ENCODE results near the gene SCFD2.

DNA sequence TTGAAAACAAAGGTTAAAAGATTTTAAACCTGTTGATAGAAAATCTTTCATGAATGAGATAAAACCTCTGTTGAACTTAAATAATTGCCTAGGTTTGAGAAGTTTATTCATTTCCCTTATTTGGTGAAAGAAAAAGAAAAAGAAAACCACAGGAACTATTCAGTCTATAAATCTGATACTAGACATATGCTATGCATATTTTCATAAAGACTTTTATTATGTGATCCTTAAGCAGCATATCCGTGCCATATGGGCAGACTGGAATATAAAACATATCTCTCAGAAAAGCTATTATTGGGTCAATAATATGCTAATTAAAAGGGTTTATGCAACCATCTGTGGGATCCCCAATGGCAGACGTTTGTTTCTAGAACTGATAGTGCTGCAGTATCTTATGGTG, 325.0 kb downstream of the SCFD2 start:
- TF ChIP-seq, protein P1, sequence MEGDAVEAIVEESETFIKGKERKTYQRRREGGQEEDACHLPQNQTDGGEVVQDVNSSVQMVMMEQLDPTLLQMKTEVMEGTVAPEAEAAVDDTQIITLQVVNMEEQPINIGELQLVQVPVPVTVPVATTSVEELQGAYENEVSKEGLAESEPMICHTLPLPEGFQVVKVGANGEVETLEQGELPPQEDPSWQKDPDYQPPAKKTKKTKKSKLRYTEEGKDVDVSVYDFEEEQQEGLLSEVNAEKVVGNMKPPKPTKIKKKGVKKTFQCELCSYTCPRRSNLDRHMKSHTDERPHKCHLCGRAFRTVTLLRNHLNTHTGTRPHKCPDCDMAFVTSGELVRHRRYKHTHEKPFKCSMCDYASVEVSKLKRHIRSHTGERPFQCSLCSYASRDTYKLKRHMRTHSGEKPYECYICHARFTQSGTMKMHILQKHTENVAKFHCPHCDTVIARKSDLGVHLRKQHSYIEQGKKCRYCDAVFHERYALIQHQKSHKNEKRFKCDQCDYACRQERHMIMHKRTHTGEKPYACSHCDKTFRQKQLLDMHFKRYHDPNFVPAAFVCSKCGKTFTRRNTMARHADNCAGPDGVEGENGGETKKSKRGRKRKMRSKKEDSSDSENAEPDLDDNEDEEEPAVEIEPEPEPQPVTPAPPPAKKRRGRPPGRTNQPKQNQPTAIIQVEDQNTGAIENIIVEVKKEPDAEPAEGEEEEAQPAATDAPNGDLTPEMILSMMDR (IDR thresholded peaks at IDR 0.05; ENCODE audit: borderline replicate concordance, extremely low read depth, low read length, poor library complexity, severe bottlenecking) = no peak
- no peak for TF ChIP-seq EZH2 (IDR thresholded peaks at IDR 0.05; ENCODE audit: borderline replicate concordance, low read depth, low read length, severe bottlenecking)

Data from DND-41 (cell line).